Activated CD8-positive, alpha-beta memory T cell treated with anti-CD3 and anti-CD28 coated beads for 1 hour (primary cell): ENCODE data around the gene SMIM14.
"Not testable (repeated sequence)": the region's sequence is repeated elsewhere in the genome, so short reads cannot be mapped to it uniquely, and the experiment has no call there.

Experiments
- DNase-seq, 2 donors: peaks; one replicate each; pipeline ENCODE4 v3.0.0-alpha.2; 2020; ENCODE audit warnings: low read depth in 1 of 2; ENCODE audit errors: extremely low read depth in 1 of 2

SMIM14 gene

GRCh38 chr4:39608451-39608850 lies 30.2 kb downstream of the SMIM14 start:
- DNase-seq, result no peak

- DNase-seq, result no peak
These were observed 31.9 kb downstream of the SMIM14 start for GRCh38 chr4:39606747-39607146.

- no peak for DNase-seq
These were observed 40.8 kb downstream of the SMIM14 start for GRCh38 chr4:39597695-39598381.

- DNase-seq, result no peak
These were observed 41.7 kb downstream of the SMIM14 start for GRCh38 chr4:39596971-39597370.

GRCh38 chr4:39591290-39591689 lies 47.4 kb downstream of the SMIM14 start:
- no peak for DNase-seq

GRCh38 chr4:39587881-39588280 lies 50.8 kb downstream of the SMIM14 start:
- DNase-seq, result no peak

GRCh38 chr4:39574946-39575345 lies 63.7 kb downstream of the SMIM14 start:
- no peak for DNase-seq

GRCh38 chr4:39571504-39571903 lies 67.2 kb downstream of the SMIM14 start:
- no peak for DNase-seq

GRCh38 chr4:39571054-39571453 lies 67.6 kb downstream of the SMIM14 start:
- no peak for DNase-seq

GRCh38 chr4:39569209-39569608 lies 69.5 kb downstream of the SMIM14 start:
- DNase-seq, result no peak

GRCh38 chr4:39568805-39569204 lies 69.9 kb downstream of the SMIM14 start:
- DNase-seq, result no peak

- no peak for DNase-seq
These were observed 72.6 kb downstream of the SMIM14 start for GRCh38 chr4:39565878-39566600.

- DNase-seq, result no peak
These were observed 75.3 kb downstream of the SMIM14 start for GRCh38 chr4:39563346-39563847.

GRCh38 chr4:39562792-39563191 lies 75.9 kb downstream of the SMIM14 start:
- no peak for DNase-seq

GRCh38 chr4:39559626-39560025 lies 79.0 kb downstream of the SMIM14 start:
- no peak for DNase-seq

GRCh38 chr4:39555472-39555871 lies 83.2 kb downstream of the SMIM14 start:
- no peak for DNase-seq

- no peak for DNase-seq
These were observed 90.1 kb downstream of the SMIM14 start for GRCh38 chr4:39548425-39549067.

- no peak for DNase-seq
These were observed 93.9 kb downstream of the SMIM14 start for GRCh38 chr4:39544580-39545315.

- DNase-seq, result not testable (repeated sequence)
These were observed 94.6 kb downstream of the SMIM14 start for GRCh38 chr4:39544080-39544479.

GRCh38 chr4:39543034-39543433 lies 95.6 kb downstream of the SMIM14 start:
- no peak for DNase-seq

GRCh38 chr4:39542611-39543012 lies 96.1 kb downstream of the SMIM14 start:
- no peak for DNase-seq
